Measurements from ENCODE around the gene GATAD2B.
"Not testable (repeated sequence)": the region's sequence is repeated elsewhere in the genome, so short reads cannot be mapped to it uniquely, and the experiment has no call there.

The GATAD2B gene

DNA sequence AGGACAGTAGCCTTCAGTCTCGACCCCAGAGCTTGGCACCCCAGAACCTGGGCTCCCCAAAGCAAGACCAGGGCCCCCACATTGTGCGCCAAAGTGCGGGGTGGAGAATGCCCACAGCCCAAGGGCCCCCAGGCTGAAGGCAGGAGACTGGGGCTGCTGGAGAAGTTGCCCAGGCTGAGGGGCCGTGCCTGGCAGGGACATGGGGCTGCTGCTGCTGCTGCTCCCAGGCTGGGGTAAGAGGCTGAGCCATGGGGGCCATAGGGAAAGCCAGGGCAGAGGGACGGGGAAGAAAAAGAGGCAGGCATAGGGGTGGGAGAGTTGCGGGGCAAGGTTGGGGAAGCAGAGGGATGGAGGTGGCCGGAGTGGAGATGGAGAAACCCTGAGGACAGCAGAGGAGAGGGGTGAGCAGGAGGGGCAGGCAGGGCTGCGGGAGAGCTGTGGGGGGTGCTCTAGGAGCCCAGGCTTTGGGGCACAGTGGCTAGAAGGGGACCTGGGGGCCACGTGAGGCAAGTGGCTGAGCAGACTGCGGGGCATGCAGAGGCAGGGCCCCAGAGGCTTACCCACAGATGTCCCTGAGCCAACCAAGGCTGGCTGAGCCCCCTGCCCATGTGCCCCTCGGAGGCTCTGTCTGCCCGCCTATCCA is 128.7 kb downstream of the GATAD2B start:
- DNase-seq: no peak

DNA sequence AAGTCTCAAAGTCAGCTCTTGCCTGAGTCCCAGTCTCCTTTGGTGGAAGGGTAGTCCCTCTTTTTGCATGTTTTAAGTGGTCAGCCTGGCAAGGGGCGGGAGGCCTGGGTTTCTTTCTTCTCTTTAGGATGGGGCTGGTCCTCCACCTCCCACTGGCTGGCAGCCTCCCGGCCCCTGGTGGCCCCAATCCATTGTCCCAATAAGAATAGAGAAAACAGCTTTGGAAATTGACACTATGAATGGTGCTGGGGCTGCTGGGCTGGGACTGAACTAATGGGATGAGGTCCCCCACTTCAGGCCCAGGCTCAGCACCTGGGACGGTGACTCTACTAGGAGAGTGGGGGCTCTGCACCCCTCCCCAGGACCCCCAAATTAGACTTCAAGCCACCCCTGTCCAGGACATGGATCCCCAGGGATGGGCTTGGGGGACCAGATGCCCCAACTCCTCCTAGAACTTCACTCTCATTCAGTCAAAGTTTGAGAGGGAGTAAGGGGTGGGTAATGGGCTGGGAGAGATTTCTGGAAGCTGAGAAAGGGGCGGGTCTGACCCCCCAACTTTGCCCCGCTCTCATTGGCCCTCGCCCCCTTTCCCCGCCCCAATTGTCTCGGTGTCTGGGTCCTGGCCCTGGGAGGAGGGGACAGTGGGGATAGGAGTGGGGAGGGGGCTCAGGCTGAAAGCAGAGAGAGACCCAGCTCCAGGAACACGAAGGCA is 129.4 kb downstream of the GATAD2B start:
- no peak for DNase-seq

DNA sequence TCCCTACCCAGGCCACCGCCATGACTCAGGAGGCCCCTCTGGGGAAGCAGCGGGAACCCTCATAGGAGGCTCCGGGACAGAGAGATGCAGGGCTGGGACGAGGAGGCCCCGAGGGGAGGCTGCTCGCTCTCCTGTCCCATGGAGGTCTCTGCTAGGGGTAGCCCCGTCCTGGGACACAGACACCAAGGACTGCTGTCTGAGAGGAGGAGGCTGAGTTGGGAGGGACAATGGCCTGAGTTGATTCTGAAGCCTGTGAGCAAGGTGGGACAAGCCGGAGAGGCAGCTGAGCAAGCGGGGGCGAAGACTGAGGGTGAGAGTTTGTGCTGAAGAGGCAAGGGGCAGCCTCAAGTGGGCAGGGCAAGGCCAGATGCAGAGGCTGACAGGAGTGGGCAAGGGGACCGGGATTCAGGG is 130.1 kb downstream of the GATAD2B start:
- no peak for DNase-seq

DNA sequence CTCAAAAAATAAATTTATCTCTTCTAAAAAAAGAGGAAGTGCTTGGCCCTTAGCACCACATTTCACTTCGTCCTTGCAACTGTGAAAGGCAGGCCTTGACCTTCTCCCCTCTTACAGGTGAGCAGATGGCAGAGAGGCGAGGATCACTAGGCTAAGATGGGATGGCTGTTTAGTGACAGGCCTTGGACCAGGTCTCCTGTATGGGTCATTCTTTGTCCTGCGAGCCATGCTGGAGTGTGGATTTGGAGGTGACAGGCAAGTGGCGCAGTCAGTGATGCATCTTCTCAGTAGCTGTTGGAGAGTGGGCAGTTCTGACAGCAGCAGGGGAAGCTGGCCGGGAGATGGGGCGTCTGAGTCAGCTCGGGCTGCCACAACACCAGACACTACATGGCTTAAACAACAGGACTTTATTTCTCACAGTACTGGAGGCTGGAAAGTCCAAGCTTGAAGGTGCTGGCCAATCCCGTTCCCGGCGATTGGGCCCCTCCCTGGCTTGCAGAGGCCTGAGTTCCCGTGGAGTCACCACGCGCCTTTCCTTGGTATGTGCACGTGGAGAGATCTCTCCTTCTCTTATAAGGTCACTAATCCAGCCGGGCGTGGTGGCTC is 131.0 kb downstream of the GATAD2B start:
- DNase-seq: no peak

DNA sequence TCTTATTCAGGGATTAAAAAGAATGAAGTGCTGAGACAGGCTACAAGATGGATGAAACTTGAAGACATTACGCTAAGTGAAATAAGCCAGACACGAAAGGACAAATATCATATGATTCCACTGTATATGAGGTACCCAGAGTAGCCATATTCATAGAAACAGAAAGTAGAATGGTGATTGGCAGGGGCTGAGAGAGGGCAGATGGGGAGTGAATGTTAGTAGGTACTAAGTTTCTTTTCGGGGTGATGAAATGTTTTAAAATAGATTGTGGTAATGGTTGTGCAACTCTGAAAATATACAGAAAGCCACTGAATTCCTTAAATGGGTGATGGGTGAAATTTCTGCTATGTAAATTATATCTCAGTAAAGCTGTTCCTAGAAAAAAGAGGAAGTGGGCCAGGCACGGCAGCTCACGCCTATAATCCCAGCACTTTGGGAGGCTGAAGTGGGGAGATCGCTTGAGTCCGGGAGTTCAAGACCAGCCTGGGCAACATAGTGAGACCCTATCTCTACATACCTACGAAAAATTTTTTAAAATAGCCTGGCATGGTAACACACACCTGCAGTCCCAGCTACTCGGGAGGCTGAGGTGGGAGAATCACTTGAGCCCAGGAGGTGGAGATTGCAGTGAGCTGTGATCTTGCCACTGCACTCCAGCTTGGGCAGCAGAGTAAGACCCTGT is 131.7 kb downstream of the GATAD2B start:
- DNase-seq: no peak

DNA sequence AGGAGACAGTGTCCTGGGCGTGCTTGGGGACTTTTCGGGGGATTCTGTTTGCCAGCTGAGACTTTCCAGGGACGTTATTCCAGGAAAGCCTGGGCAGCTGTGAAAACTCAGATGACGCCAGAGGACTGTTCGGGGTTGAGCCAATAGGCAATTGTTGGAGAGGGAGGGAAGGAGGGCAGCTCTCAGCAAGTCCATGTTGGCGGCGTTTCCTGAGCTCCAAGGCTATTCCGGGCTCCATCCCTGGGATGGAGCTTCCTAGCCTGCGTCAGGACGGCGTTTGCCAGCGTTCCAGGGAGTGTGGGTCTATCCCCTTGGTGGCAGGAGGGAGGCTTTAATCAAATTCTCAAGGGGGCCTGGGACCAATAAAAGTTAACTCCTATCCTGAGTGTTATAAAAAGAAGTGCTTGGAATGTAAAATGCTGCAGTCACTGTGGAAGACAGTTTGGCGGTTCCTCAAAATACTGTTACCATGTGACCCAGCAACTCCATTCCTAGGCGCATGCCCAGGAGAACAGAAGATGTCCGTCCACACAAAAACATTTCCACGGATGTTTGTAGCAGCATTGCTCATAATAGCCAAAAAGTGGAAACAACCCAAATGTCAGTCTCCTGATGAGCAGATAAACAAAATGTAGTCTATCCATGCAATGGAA is 132.3 kb downstream of the GATAD2B start:
- DNase-seq: no peak

DNA sequence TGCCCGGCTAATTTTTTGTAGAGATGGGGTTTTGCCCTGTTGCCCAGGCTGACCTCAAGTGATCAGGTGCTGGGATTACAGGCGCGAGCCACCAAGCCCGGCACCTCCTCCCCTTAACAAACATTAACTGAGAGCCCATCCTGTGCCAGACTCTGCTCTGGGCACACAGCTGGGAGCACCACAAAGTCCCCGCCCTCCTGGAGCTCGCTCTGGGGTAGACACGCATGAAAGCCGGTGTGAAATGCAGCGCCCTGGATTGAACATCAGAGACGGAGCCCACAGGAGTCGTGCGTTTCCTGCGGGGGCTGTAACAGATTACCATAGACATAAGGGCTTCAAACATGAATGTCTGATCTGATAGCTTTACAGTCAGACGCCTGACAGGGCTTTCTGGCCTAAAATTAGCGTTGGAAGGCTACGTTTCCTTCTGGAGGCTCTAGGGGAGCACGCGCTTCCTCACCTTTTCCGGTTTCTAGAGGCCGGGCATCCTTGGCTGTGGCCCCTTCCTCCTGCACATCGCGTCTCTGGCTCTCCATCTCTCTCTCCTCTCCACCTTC is 133.2 kb downstream of the GATAD2B start:
- no peak for DNase-seq

DNA sequence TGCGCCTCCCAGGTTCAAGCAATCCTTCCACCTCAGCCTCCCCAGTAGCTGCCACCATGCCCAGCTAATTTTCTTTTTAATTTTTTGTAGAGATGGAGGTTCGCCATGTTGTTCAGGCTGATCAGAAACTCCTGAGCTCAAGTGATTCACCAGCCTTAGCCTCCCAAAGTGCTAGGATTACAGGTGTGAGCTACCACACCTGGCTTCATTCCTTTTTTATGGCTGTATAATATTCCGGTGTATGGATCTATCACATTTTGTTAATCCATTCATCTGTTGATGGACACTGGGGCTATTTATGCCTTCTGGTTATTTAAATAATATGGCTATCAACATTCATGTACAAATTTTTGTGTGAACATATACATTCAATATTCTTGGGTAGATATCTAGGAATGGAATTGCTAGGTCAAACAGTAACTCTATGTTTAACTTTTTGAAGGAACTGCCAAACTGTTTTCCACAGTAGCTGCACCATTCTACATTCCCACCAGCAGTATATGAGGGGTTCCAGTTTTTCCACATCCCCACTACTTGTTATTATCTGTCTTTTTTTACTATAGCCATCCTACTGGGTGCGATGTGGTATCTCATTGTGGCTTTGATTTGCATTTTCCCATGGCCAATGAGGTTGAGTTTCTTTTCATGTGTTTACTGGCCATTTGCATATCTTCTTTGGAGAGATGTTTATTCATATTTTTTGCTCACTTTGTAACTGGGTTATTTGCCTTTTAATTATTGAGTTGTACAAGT is 136.6 kb downstream of the GATAD2B start:
- no peak for DNase-seq

DNA sequence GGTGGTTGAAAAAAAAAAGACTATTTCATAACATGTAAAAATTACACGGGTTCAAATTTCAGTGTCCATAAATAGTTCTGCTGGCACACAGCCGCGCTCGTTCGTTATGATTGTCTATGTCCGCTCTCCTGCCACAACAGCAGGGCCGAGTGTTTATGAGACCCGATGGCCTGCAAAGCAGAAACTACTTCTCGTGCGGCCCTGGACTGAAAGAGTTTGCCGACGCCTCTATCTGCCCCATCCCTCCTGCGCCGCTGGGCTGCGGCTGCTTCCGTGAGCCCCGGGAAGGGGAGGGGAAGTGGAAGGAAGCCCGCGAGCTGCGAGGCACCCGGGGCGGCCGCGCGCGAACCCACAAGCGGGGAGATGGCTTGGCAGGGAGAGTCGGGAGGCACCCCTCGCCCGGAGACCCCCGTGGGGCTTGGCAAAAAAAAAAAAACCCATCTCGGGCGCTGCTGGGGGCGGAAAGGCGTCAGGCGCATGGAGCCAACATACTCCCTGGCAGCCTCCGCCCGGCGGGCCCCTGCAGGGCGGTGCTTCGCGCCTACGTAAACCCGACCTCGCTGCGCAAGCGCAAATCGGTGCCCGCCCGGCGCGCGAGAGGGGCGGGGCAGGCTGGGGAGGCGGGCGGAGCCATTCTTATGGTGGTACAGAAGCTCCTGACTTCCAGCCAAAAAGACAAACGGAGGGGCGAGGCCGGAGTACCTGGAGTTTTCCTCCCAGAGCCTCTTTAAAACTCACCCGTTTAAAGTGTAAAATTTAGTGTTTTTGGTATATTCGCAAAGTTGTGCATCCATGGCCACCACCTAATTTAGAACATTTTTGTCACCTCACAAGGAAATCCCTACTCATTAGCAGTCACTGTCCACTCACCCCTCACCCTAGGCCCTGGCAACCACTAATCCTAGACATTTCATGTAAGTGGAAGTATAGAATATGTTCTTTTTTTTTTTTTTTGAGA is 139.3 kb downstream of the GATAD2B start:
- DNase-seq: peak; percentile 91

DNA sequence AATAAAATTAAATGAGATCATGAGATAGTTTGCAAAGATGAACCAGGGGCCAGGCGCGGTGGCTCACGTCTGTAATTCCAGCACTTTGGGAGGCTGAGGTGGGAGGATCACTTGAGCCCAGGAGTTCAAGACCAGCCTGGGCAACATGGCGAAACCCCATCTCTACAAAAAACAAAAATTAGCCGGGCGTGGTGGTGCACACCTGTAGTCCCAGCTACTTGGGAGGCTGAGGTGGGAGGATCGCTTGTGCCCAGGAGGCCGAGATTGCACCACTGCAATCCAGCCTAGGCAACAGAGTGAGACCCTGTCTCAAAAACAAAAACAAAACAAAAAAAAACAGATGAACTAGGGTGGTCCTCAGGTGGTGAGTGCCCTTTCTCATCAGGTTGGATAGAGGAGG is 140.1 kb downstream of the GATAD2B start:
- not testable (repeated sequence) for DNase-seq

DNA sequence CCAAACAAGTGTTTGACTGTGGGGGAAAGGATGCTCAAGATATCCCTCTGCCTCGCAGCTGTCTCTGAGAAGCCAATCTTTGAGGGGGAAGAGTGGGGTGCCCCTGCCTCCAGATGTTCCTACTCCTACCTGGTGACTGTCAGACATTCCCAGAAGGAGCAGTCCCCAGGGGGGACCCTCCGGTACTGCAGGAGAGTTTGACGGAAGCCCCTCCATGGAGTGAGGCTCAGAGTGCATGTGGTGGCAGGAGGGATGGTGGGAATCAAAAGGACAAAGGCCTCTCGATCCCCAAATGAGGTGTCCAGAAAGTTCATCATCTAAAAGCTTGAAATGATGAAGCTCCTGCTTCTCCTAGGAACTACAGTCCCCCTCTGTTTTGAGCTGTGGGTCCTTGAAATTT is 142.2 kb downstream of the GATAD2B start:
- no peak for DNase-seq

DNA sequence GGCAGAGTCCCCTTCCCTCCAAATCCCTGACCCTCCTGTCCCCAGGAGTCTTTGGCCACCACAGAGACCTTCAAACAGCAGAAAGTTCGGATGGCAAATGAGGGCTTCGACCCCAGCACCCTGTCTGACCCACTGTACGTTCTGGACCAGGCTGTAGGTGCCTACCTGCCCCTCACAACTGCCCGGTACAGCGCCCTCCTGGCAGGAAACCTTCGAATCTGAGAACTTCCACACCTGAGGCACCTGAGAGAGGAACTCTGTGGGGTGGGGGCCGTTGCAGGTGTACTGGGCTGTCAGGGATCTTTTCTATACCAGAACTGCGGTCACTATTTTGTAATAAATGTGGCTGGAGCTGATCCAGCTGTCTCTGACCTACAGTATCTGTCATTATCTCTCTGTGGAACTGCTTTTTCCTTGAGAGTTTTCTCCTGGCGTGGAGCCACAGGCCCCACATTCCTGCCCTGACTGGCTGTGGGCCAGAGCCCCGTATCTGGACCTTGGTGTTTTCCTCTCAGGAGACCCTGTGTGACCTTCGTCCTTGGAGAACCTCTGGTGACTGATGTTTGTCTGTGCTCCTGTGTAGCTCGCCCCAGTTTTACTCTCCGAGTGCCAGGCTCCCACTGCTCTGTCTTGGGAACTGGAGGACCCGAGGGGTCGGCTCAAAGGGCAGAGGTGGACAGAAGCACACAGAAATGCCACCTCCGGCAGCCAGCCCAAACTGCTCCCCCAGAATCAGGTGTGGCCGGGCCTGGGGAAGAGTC is 142.8 kb downstream of the GATAD2B start:
- DNase-seq: no peak

DNA sequence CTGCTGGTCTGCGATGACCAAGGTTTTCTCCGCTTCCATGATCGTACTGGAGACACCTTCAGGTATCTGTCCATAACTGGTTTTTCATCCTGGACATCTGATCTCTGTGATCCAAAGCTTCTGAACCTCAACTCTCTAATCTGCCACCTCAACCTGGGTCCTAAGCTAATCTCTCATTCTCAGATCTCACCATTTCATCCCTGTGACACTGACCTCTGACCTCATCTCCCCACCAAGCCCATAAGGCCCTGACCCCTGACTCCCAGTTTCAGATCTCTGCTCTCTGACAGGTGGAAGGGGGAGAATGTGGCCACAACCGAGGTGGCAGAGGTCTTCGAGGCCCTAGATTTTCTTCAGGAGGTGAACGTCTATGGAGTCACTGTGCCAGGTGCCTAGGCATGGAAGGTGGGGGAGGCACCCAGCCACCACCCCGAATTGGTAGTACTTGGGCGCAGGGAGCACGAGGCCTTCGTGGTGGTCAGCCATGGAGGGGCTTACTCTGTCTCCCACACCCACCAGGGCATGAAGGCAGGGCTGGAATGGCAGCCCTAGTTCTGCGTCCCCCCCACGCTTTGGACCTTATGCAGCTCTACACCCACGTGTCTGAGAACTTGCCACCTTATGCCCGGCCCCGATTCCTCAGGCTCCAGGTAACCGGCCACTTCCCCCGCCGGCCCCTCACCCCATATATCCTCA is 143.8 kb downstream of the GATAD2B start:
- no peak for DNase-seq

DNA sequence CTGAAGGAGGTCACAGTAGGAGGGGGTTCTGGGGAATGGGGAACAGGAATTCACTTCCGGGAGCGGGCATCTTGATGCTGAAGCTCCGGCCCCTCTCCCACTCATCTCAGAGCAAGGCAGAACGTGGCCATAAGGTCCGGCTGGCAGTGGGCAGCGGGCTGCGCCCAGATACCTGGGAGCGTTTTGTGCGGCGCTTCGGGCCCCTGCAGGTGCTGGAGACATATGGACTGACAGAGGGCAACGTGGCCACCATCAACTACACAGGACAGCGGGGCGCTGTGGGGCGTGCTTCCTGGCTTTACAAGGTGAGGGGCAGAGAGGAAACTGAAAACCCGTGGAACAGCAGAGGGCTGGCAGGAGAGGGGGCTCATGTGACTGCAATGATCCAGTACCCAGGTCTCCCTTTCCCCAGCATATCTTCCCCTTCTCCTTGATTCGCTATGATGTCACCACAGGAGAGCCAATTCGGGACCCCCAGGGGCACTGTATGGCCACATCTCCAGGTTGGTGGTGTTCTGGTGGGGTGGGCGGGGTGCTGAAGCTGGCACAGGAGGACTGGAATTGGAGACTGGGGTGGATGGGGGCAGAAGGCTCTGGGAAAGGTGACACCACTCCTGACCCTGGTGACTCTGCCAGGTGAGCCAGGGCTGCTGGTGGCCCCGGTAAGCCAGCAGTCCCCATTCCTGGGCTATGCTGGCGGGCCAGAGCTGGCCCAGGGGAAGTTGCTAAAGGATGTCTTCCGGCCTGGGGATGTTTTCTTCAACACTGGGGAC is 144.5 kb downstream of the GATAD2B start:
- no peak for DNase-seq

DNA sequence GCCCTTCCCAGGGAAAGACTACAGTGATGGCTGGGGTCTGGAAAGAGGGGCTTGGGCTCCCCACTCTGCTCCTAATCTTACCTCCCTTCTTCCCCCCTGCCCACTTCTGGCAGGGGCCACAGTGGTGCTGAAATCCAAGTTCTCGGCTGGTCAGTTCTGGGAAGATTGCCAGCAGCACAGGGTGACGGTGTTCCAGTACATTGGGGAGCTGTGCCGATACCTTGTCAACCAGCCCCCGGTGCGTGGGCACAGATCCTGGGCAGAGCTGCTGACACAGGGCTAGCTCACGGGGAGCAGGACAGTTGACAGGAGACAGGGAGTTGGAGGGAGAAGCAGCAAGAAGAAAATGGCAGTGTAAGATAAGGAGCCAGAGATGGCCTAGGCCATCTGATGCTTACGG is 145.1 kb downstream of the GATAD2B start:
- DNase-seq: no peak

DNA sequence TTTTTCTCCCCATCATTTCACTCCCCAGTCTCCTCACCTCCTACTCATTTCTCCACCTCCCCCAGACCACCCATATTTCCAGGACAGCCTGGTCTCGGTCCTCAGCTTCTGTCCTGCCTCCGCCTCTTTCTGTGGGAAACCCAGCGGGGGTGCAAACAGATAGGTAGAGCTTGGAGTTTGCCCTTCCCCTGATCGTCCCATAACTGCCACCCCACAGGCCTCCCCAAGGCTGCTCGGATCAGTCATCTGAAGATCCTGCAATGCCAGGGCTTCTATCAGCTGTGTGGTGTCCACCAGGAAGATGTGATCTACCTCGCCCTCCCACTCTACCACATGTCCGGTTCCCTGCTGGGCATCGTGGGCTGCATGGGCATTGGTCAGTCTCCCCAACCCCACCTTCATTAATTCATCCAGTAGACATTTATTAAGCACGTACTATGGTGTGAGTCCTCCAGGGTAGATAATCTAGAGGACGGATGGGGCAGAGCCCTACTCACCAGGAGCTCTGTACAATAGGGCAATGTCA is 145.9 kb downstream of the GATAD2B start:
- DNase-seq: no peak

DNA sequence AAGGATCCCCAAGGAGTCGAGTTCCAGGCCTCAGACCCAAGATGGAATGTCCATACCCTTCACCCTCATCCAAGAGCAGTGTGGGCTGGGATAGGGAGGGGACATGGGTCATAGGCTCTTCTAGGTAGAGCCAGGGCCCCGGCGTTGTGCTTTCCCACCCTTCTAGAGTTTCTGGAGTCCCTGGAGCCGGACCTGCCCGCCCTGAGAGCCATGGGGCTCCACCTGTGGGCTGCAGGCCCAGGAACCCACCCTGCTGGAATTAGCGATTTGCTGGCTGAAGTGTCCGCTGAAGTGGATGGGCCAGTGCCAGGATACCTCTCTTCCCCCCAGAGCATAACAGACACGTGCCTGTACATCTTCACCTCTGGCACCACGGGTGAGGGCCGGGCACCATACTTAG is 146.4 kb downstream of the GATAD2B start:
- no peak for DNase-seq
